Measurements from ENCODE around the gene NELL2. TPM values are rescaled to one million over a fixed set of nuclear protein-coding genes. Genes with fewer than 3 reads are reported as not detected.

The NELL2 gene
- total RNA-seq, 1 donor from 2014 or later, result 1.0 TPM

DNA sequence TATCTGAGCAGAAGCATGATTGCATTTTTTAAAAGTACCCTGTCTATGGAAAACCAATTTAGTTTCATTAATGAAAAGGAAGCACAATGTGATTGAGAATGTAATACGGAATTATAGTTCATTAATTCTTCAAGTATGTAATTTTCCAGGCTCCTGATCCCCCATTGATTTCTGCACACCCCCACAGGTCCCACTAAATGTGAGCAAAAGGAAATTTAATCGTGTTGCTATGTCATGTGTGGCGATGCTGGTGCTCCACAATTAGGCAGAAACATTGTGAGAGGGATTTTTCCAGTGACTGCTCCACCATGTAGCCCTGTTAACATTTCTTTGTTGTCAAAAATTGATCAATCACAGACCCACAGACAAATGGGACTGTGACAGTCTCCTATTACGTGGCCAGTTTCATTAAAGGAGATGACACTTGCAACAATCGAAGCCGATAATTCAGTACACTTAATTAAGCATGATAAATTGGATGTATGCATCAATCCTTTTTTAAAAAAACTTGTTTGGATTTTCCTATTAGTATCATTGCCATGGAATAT is 306.0 kb downstream of the NELL2 start:
- TF ChIP-seq, protein P1, sequence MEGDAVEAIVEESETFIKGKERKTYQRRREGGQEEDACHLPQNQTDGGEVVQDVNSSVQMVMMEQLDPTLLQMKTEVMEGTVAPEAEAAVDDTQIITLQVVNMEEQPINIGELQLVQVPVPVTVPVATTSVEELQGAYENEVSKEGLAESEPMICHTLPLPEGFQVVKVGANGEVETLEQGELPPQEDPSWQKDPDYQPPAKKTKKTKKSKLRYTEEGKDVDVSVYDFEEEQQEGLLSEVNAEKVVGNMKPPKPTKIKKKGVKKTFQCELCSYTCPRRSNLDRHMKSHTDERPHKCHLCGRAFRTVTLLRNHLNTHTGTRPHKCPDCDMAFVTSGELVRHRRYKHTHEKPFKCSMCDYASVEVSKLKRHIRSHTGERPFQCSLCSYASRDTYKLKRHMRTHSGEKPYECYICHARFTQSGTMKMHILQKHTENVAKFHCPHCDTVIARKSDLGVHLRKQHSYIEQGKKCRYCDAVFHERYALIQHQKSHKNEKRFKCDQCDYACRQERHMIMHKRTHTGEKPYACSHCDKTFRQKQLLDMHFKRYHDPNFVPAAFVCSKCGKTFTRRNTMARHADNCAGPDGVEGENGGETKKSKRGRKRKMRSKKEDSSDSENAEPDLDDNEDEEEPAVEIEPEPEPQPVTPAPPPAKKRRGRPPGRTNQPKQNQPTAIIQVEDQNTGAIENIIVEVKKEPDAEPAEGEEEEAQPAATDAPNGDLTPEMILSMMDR (IDR thresholded peaks at IDR 0.05; ENCODE audit: insufficient read depth, low read depth, low read length), result no peak
- TF ChIP-seq EZH2 (IDR thresholded peaks at IDR 0.05; ENCODE audit: insufficient read depth, low read length), result no peak
- FAIRE-seq, result no peak
- no peaks in the 10 kb centered on the region for H3K36me3 ChIP-seq (ENCODE audit: insufficient read depth, low read length)

DNA sequence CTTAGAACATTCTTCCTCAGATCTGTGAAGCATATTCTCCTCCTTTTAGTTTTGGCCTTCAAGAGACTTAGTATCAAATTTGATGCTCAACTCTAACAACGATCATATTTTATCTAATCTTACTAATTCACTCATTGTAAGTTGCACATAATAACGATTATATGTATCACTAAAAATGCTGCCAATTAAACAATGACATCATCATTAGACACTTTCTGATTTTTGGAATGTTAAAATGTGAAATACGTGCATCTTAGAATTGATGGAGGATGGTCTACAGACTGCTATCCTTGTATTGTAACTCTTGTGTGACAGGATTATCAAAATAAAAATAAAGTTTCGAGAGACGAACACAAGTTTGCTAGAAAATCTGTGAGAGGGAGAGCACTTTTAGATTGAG is 311.0 kb downstream of the NELL2 start:
- H4K20me1 ChIP-seq (ENCODE audit: insufficient read depth, low read length), result no peaks in the 10 kb centered on the region
- H3K79me2 ChIP-seq (ENCODE audit: insufficient read depth, low read length), result no peaks in the 10 kb centered on the region
- no peak overlapping the region for H3K4me3 Mint-ChIP-seq (ENCODE audit: unreplicated experiment)
- no peaks in the 10 kb centered on the region for H3K27me3 Mint-ChIP-seq (ENCODE audit: low read depth, unreplicated experiment)
- no peaks in the 10 kb centered on the region for H3K4me1 ChIP-seq (ENCODE audit: insufficient read depth, low read length)
- no peak for TF ChIP-seq EZH2 (IDR thresholded peaks at IDR 0.05; ENCODE audit: insufficient read depth, low read length)
- TF ChIP-seq, protein P1 (IDR thresholded peaks at IDR 0.05; ENCODE audit: insufficient read depth, low read depth, low read length), result no peak
- H3K36me3 ChIP-seq (ENCODE audit: insufficient read depth, low read length), result no peaks in the 10 kb centered on the region
- H3K27ac Mint-ChIP-seq (ENCODE audit: unreplicated experiment), result no peak overlapping the region
- no peak overlapping the region for H3K9ac ChIP-seq (ENCODE audit: low read length)
- FAIRE-seq (no peak), DNase-seq (ENCODE audit: low read depth) (no peak)
- H3K27ac ChIP-seq (ENCODE audit: low read depth, low read length), result no peak overlapping the region
- no peaks in the 10 kb centered on the region for H3K27me3 ChIP-seq (ENCODE audit: insufficient read depth, low read length)
- no peak overlapping the region for H2AFZ ChIP-seq (ENCODE audit: low read depth, low read length)
- no peaks in the 10 kb centered on the region for H3K9me3 ChIP-seq (ENCODE audit: insufficient read depth, low read depth, low read length)
- H3K4me2 ChIP-seq (ENCODE audit: low read length), result no peak overlapping the region
- no peaks in the 10 kb centered on the region for H3K9me3 Mint-ChIP-seq (ENCODE audit: unreplicated experiment)
- H3K4me3 ChIP-seq (ENCODE audit: insufficient read depth, low read depth, low read length), result no peak overlapping the region
- no peaks in the 10 kb centered on the region for H3K4me1 Mint-ChIP-seq (ENCODE audit: low read depth, unreplicated experiment)
- H3K36me3 Mint-ChIP-seq (ENCODE audit: low read depth, unreplicated experiment), result no peaks in the 10 kb centered on the region

More for the DNA sequence above, 306.0 kb downstream of the NELL2 start:
- Histone ChIP-seq H3K9ac (ENCODE audit: low read length) (no peak overlapping the region), H4K20me1 (ENCODE audit: insufficient read depth, low read length) (no peaks in the 10 kb centered on the region), H3K79me2 (ENCODE audit: insufficient read depth, low read length) (no peaks in the 10 kb centered on the region), H3K4me2 (ENCODE audit: low read length) (no peak overlapping the region), H3K4me3 (ENCODE audit: insufficient read depth, low read depth, low read length) (no peak overlapping the region), H2AFZ (ENCODE audit: low read depth, low read length) (no peak overlapping the region), H3K27me3 (ENCODE audit: insufficient read depth, low read length) (no peaks in the 10 kb centered on the region), H3K9me3 (ENCODE audit: insufficient read depth, low read depth, low read length) (no peaks in the 10 kb centered on the region), H3K4me1 (ENCODE audit: insufficient read depth, low read length) (no peaks in the 10 kb centered on the region), H3K27ac (ENCODE audit: low read depth, low read length) (no peak overlapping the region)
- H3K4me1 Mint-ChIP-seq (ENCODE audit: low read depth, unreplicated experiment), result peaks cover 2% of the 10 kb centered on the region
- H3K27ac Mint-ChIP-seq (ENCODE audit: unreplicated experiment), result no peak overlapping the region
- no peaks in the 10 kb centered on the region for H3K27me3 Mint-ChIP-seq (ENCODE audit: low read depth, unreplicated experiment)
- no peak for DNase-seq (ENCODE audit: low read depth)
- H3K9me3 Mint-ChIP-seq (ENCODE audit: unreplicated experiment), result no peaks in the 10 kb centered on the region
- no peak overlapping the region for H3K4me3 Mint-ChIP-seq (ENCODE audit: unreplicated experiment)
- H3K36me3 Mint-ChIP-seq (ENCODE audit: low read depth, unreplicated experiment), result no peaks in the 10 kb centered on the region

DNA sequence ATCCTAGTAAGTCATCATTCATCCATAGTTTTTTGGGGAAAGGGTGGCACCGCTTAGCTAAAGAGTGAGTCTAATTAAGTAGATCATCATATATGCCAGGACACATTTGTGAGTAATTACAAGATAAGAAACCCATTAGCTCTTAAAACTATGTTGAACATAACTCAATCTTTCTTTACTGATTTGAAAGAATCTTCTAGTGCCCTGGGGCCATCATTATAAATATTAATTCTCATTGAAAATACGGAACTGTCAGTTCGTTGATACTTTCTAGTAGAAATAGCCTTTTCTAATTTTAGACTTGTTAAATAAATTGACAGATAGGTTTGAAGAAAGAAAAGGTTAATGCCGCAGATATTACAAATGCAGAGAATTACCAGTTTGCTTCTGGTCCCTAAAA is 312.6 kb downstream of the NELL2 start:
- Mint-ChIP-seq H3K9me3 (ENCODE audit: unreplicated experiment) (no peaks in the 10 kb centered on the region), H3K4me1 (ENCODE audit: low read depth, unreplicated experiment) (no peaks in the 10 kb centered on the region), H3K4me3 (ENCODE audit: unreplicated experiment) (no peak overlapping the region), H3K27ac (ENCODE audit: unreplicated experiment) (no peak overlapping the region), H3K36me3 (ENCODE audit: low read depth, unreplicated experiment) (no peaks in the 10 kb centered on the region), H3K27me3 (ENCODE audit: low read depth, unreplicated experiment) (no peaks in the 10 kb centered on the region)
- H3K9ac ChIP-seq (ENCODE audit: low read length), result no peak overlapping the region
- H4K20me1 ChIP-seq (ENCODE audit: insufficient read depth, low read length), result no peaks in the 10 kb centered on the region
- FAIRE-seq (no peak), DNase-seq (ENCODE audit: low read depth) (no peak)
- H2AFZ ChIP-seq (ENCODE audit: low read depth, low read length), result no peak overlapping the region
- H3K4me3 ChIP-seq (ENCODE audit: insufficient read depth, low read depth, low read length), result no peak overlapping the region
- H3K27ac ChIP-seq (ENCODE audit: low read depth, low read length), result no peak overlapping the region
- no peak overlapping the region for H3K4me2 ChIP-seq (ENCODE audit: low read length)
- H3K27me3 ChIP-seq (ENCODE audit: insufficient read depth, low read length), result no peaks in the 10 kb centered on the region
- no peaks in the 10 kb centered on the region for H3K4me1 ChIP-seq (ENCODE audit: insufficient read depth, low read length)
- H3K9me3 ChIP-seq (ENCODE audit: insufficient read depth, low read depth, low read length), result no peaks in the 10 kb centered on the region
- H3K79me2 ChIP-seq (ENCODE audit: insufficient read depth, low read length), result no peaks in the 10 kb centered on the region
- TF ChIP-seq EZH2 (IDR thresholded peaks at IDR 0.05; ENCODE audit: insufficient read depth, low read length), result no peak
- TF ChIP-seq, protein P1 (IDR thresholded peaks at IDR 0.05; ENCODE audit: insufficient read depth, low read depth, low read length), result no peak
- no peaks in the 10 kb centered on the region for H3K36me3 ChIP-seq (ENCODE audit: insufficient read depth, low read length)

Measured in astrocyte (in vitro differentiated cells and primary cell).